PFSK-1 (cell line): ENCODE data around the gene NT5DC2.

ENCODE experiments used
- POLR2AphosphoS5 ChIP-seq: IDR thresholded peaks from 2 replicates; pipeline ENCODE4 v1.6.1; 2012; ENCODE audit warnings: low read depth, mild to moderate bottlenecking, control low read depth, low read length, moderate library complexity
- SIN3A ChIP-seq: IDR thresholded peaks from 2 replicates; pipeline ENCODE4 v1.6.1; 2012; ENCODE audit warnings: mild to moderate bottlenecking, low read length, moderate library complexity, borderline replicate concordance; ENCODE audit not compliant: insufficient read depth
- TAF1 ChIP-seq: IDR thresholded peaks from 2 replicates; pipeline ENCODE4 v1.6.1; 2012; ENCODE audit warnings: low read length, control low read depth, borderline replicate concordance; ENCODE audit not compliant: insufficient read depth
- TF ChIP-seq, protein P1 (sequence below), 2 experiments: IDR thresholded peaks; 2 replicates each; pipeline versions ENCODE4 v1.6.1 to v1.8.0; 2011 to 2012; ENCODE audit warnings: low read depth in 2 of 2, low read length in 2 of 2, control low read depth in 1 of 2, inconsistent platforms in 1 of 2, mild to moderate bottlenecking in 1 of 2, moderate library complexity in 1 of 2; ENCODE audit not compliant: insufficient read depth in 1 of 2

DNA sequence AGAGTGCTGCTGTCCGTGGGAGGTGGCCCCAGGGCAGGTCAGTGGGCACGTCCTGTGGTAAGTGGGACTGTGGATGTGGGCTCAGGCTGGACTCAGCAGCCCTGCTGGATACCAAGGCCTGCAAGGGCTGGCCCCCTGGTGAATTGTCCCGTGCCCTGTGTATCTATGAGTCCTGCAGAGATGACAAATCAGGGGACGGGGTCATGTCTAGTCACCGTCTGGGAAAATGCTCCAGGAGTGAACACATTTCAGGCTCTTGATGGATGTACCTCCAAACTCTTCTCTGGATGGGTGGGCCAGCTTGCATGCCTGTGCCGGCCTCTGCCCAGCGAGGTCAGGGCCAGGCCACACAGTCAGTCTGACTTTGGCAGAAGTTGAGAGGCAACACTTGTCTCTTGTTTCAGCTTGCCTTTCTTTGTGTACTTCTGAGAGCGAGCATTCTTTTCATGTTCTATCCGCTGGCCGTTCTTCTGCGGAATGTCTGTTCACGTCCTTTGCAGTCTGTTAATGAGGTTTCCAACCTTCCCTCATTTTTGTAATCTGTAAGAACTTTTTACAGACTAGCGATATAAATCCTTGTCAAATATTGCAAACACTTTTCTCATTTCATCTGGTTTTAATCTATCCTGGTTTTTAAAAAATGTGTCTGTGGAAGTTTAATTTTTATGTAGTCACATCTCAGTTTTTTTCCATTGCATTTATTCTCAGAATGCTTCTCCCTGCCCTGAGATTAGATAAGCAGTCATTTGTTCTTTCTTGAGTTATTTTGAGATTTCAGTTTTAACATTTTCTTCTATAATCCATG is 49.9 kb downstream of the NT5DC2 start:
- TF ChIP-seq POLR2AphosphoS5 (no peak), TAF1 (no peak), SIN3A (no peak)
- TF ChIP-seq, protein P1, sequence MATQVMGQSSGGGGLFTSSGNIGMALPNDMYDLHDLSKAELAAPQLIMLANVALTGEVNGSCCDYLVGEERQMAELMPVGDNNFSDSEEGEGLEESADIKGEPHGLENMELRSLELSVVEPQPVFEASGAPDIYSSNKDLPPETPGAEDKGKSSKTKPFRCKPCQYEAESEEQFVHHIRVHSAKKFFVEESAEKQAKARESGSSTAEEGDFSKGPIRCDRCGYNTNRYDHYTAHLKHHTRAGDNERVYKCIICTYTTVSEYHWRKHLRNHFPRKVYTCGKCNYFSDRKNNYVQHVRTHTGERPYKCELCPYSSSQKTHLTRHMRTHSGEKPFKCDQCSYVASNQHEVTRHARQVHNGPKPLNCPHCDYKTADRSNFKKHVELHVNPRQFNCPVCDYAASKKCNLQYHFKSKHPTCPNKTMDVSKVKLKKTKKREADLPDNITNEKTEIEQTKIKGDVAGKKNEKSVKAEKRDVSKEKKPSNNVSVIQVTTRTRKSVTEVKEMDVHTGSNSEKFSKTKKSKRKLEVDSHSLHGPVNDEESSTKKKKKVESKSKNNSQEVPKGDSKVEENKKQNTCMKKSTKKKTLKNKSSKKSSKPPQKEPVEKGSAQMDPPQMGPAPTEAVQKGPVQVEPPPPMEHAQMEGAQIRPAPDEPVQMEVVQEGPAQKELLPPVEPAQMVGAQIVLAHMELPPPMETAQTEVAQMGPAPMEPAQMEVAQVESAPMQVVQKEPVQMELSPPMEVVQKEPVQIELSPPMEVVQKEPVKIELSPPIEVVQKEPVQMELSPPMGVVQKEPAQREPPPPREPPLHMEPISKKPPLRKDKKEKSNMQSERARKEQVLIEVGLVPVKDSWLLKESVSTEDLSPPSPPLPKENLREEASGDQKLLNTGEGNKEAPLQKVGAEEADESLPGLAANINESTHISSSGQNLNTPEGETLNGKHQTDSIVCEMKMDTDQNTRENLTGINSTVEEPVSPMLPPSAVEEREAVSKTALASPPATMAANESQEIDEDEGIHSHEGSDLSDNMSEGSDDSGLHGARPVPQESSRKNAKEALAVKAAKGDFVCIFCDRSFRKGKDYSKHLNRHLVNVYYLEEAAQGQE (IDR thresholded peaks at IDR 0.05; ENCODE audit: insufficient read depth in 1 of 2, low read depth in 2 of 2, low read length in 2 of 2): no peak
